ENCODE results near the gene ZCWPW1.

DNA sequence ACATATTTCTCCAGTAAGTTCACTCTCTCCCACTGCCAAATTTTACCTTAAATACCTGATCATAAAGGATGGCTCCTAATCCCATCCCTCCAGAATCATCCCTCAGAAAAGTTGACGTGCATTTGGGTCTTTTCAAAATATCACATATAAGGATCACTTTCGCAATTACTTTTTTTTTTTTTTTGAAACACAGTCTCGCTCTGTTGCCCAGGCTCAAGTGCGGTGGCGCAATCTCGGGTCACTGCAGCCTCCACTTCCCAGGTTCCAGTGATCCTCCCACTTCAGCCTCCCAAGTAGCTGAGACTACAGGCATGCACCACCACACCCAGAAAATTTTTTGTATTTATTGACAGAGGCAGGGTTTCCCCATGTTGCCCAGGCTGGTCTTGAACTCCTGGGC is 17.4 kb downstream of the ZCWPW1 start:
- no peak for TF ChIP-seq EZH2 (IDR thresholded peaks at IDR 0.05; ENCODE audit: borderline replicate concordance)
- TF ChIP-seq, protein P1, sequence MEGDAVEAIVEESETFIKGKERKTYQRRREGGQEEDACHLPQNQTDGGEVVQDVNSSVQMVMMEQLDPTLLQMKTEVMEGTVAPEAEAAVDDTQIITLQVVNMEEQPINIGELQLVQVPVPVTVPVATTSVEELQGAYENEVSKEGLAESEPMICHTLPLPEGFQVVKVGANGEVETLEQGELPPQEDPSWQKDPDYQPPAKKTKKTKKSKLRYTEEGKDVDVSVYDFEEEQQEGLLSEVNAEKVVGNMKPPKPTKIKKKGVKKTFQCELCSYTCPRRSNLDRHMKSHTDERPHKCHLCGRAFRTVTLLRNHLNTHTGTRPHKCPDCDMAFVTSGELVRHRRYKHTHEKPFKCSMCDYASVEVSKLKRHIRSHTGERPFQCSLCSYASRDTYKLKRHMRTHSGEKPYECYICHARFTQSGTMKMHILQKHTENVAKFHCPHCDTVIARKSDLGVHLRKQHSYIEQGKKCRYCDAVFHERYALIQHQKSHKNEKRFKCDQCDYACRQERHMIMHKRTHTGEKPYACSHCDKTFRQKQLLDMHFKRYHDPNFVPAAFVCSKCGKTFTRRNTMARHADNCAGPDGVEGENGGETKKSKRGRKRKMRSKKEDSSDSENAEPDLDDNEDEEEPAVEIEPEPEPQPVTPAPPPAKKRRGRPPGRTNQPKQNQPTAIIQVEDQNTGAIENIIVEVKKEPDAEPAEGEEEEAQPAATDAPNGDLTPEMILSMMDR (IDR thresholded peaks at IDR 0.05; ENCODE audit: poor library complexity), result no peak
